Kidney (tissue), 14 donors: Measurements from ENCODE around the gene CYCS. TPM values are rescaled to one million over a fixed set of nuclear protein-coding genes. Genes with fewer than 3 reads are reported as not detected.

ENCODE experiments used
- DNase-seq, 5 donors: peaks; one replicate each; pipeline ENCODE4 v3.0.0-alpha.2; 2013 to 2020
- FAIRE-seq: peaks from 2 replicates; lab custom pipeline; 2012; peaks lifted over from hg19 to GRCh38; lab: Jason Lieb, UNC
- H3K27ac ChIP-seq, 2 donors: one replicate each; pipeline ENCODE4 v1.7.0; 2013; ENCODE audit warnings: low read depth in 2 of 2, low read length in 2 of 2, inconsistent platforms in 1 of 2
- H3K27me3 ChIP-seq: one replicate; pipeline ENCODE4 v1.7.1; 2013; ENCODE audit warnings: low read length, inconsistent platforms; ENCODE audit not compliant: control insufficient read depth, insufficient read depth
- H3K36me3 ChIP-seq, 3 donors: one replicate each; pipeline versions ENCODE4 v1.7.0 to v1.7.1; 2013; ENCODE audit warnings: low read length in 3 of 3, control low read depth in 1 of 3, inconsistent platforms in 1 of 3; ENCODE audit not compliant: insufficient read depth in 3 of 3, control insufficient read depth in 2 of 3
- H3K4me1 ChIP-seq, 3 donors: one replicate each; pipeline versions ENCODE4 v1.7.0 to v1.7.1; 2013; ENCODE audit warnings: low read length in 3 of 3, inconsistent platforms in 1 of 3, low read depth in 1 of 3; ENCODE audit not compliant: control insufficient read depth in 2 of 3, insufficient read depth in 2 of 3
- H3K4me3 ChIP-seq, 3 donors: one replicate each; pipeline versions ENCODE4 v1.7.0 to v1.8.1; 2013; ENCODE audit warnings: low read length in 3 of 3, control low read depth in 1 of 3, inconsistent platforms in 1 of 3
- H3K9ac ChIP-seq, 3 donors: one replicate each; pipeline versions ENCODE4 v1.7.0 to v1.7.1; 2013; ENCODE audit warnings: low read length in 3 of 3, control low read depth in 1 of 3, inconsistent platforms in 1 of 3
- H3K9me3 ChIP-seq, 3 donors: one replicate each; pipeline versions ENCODE4 v1.7.0 to v1.7.1; 2013; ENCODE audit warnings: low read length in 3 of 3, control low read depth in 1 of 3, inconsistent platforms in 1 of 3; ENCODE audit not compliant: control insufficient read depth in 2 of 3, insufficient read depth in 1 of 3
- CTCF ChIP-seq: IDR thresholded peaks from 3 replicates; pipeline ENCODE4 v1.5.1; 2012; ENCODE audit warnings: mild to moderate bottlenecking, moderate library complexity, borderline replicate concordance; ENCODE audit not compliant: insufficient read depth; ENCODE audit errors: extremely low read depth
- intact Hi-C: fragments of 100-400 bp; cut with DNase I; formaldehyde crosslinking; loops from one replicate; pipeline ENCODE4 v1.11.1; 2022
- polyA plus RNA-seq: library from polyadenylated mRNA; stranded (reverse); fragments of 350-450 nt; fragmentation: Illumina TruSeq; extraction: RNeasy Lipid Tissue Mini Kit (QIAGEN cat#74804); gene quantifications from one replicate; pipeline ENCODE4 v1.2.3, GENCODE V29; 2014; ENCODE audit warnings: low read depth, low replicate concordance; ENCODE audit not compliant: insufficient read depth
- total RNA-seq: library from RNA; stranded (reverse); fragmentation: NEBNext Ultra II Directional; extraction: Animal tissue kit (Norgen Biotek cat#: 25700); gene quantifications from one replicate; pipeline ENCODE4 v1.2.1, GENCODE V29; 2021
- donor health status: control.
- donor health status: control.
- donor health status: control.
- donor health status: control.
- donor health status: control.
- donor health status: DM: yes; HTN: yes; CAD: no.
- donor health status: Normal renal cell carcinoma (clear cell type).

Gene CYCS
- total and polyA plus RNA-seq, 2 donors from 2014 or later: 94.3 to 239 TPM

GRCh38 chr7:25073451-25073850, 51.6 kb downstream of the CYCS start:
- H3K27me3 ChIP-seq: no peaks in the 10 kb centered on the region
- no peak for FAIRE-seq
- peak in 1 of 5 donors; percentile 44 for DNase-seq
- no peaks in the 10 kb centered on the region for H3K36me3 ChIP-seq
- H3K27ac ChIP-seq: no peak overlapping the region
- intact Hi-C loops: loop anchor here (5.0 kb wide), 1 partner anchor 251 kb away; no protein-coding TSS in a partner anchor
- H3K9me3 ChIP-seq: no peaks in the 10 kb centered on the region
- no peak overlapping the region for H3K4me3 ChIP-seq
- H3K9ac ChIP-seq: no peak overlapping the region
- no peaks in the 10 kb centered on the region for H3K4me1 ChIP-seq
- no peak for TF ChIP-seq CTCF

Other genes starting within 250 kb of the CYCS start
- 40.5 TPM for gene OSBPL3, start 145.1 kb downstream of the CYCS start, total RNA-seq
- gene OSBPL3, start 145.1 kb downstream of the CYCS start, polyA plus RNA-seq: 8.6 TPM
- not detected for gene NPVF, start 103.2 kb upstream of the CYCS start, total RNA-seq
- gene NPVF, start 103.2 kb upstream of the CYCS start, polyA plus RNA-seq: not detected